NT2/D1 (cell line): ENCODE measurements around the gene CCR6.

Experiments used
- YY1 ChIP-seq: IDR thresholded peaks from 2 replicates; pipeline ENCODE4 v1.6.1; 2011; ENCODE audit not compliant: insufficient read length, insufficient read depth
- ZNF274 ChIP-seq: IDR thresholded peaks from 2 replicates; pipeline ENCODE4 v1.6.1; 2011; ENCODE audit warnings: mild to moderate bottlenecking, low read depth, low read length

- TF ChIP-seq YY1 (no peak), ZNF274 (no peak)
These were observed 13.2 kb upstream of the CCR6 start for GRCh38 chr6:167109651-167110050.
